ENCODE measurements around the gene PRKCZ. TPM values are rescaled to one million over a fixed set of nuclear protein-coding genes. Genes with fewer than 3 reads are reported as not detected.

The PRKCZ gene
- total and polyA plus RNA-seq, 2 experiments from 2014 or later, result 26.2 to 36.9 TPM

DNA sequence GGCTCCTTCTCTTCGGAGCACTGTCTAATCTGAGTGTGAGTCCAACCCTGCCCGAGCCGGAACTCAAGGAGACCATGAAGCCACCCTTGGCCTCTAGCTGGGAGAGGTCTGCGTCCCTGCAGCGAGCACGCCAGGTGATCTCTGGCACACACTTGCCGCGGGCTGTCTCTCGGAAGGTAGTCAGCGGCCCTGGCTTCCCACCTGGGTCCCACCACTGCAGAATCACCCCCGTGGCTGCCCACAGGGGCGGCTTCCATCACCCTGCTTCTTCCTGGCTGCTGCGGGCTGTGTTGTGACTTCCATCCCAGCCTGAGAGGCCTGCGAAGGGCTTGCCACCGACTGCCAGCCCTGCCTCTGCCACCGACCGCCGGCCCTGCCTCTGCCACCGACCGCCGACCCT lies 127.3 kb downstream of the PRKCZ start:
- Mint-ChIP-seq H3K27me3 (ENCODE audit: insufficient read depth, low read depth, poor library complexity) (peaks cover 19% of the 10 kb centered on the region), H3K27ac (no peak overlapping the region), H3K36me3 (ENCODE audit: low read depth) (peaks cover 24% of the 10 kb centered on the region), H3K4me3 (no peak overlapping the region), H3K9me3 (no peaks in the 10 kb centered on the region), H3K4me1 (peaks cover 4% of the 10 kb centered on the region)
- Histone ChIP-seq H3K27me3 (ENCODE audit: insufficient read depth) (no peaks in the 10 kb centered on the region), H3K4me2 (no peak overlapping the region), H4K20me1 (replicated peaks; ENCODE audit: insufficient read depth) (no peaks in the 10 kb centered on the region; the same call in 1 of the 2 replicates), H3K27ac (ENCODE audit: low read depth) (no peak overlapping the region), H3K79me2 (replicated peaks; ENCODE audit: insufficient read depth) (no peaks in the 10 kb centered on the region), H3K4me3 (no peak overlapping the region), H3K9me2 (ENCODE audit: insufficient read depth) (no peaks in the 10 kb centered on the region), H3K4me1 (ENCODE audit: insufficient read depth) (no peaks in the 10 kb centered on the region), H3F3A (replicated peaks; ENCODE audit: low read depth) (peaks cover 6% of the 10 kb centered on the region; the same call in 1 of the 2 replicates), H3K36me3 (ENCODE audit: insufficient read depth) (no peaks in the 10 kb centered on the region), H2AFZ (no peak overlapping the region)
- DNase-seq (ENCODE audit: low spot score) (no peak), ATAC-seq (no peak)
- TF ChIP-seq ZNF114 (CRISPR knock-in tag; IDR thresholded peaks at IDR 0.05) (no peak), CREB1 (CRISPR knock-in tag; IDR thresholded peaks at IDR 0.05; ENCODE audit: low read depth) (no peak), STAT1 (IDR thresholded peaks at IDR 0.05; ENCODE audit: unreplicated experiment) (no peak), ZNF331 (CRISPR knock-in tag; IDR thresholded peaks at IDR 0.05; ENCODE audit: low read depth) (no peak), NANOG (IDR thresholded peaks at IDR 0.05; ENCODE audit: borderline replicate concordance) (no peak), JUNB (IDR thresholded peaks at IDR 0.05; ENCODE audit: unreplicated experiment) (no peak), EZH2 (IDR thresholded peaks at IDR 0.05; ENCODE audit: low read depth, unreplicated experiment) (no peak), POLR2AphosphoS5 (IDR thresholded peaks at IDR 0.05; ENCODE audit: low read depth) (no peak), EZH2phosphoT487 (IDR thresholded peaks at IDR 0.05; ENCODE audit: unreplicated experiment) (no peak)
- TF ChIP-seq, protein P1, sequence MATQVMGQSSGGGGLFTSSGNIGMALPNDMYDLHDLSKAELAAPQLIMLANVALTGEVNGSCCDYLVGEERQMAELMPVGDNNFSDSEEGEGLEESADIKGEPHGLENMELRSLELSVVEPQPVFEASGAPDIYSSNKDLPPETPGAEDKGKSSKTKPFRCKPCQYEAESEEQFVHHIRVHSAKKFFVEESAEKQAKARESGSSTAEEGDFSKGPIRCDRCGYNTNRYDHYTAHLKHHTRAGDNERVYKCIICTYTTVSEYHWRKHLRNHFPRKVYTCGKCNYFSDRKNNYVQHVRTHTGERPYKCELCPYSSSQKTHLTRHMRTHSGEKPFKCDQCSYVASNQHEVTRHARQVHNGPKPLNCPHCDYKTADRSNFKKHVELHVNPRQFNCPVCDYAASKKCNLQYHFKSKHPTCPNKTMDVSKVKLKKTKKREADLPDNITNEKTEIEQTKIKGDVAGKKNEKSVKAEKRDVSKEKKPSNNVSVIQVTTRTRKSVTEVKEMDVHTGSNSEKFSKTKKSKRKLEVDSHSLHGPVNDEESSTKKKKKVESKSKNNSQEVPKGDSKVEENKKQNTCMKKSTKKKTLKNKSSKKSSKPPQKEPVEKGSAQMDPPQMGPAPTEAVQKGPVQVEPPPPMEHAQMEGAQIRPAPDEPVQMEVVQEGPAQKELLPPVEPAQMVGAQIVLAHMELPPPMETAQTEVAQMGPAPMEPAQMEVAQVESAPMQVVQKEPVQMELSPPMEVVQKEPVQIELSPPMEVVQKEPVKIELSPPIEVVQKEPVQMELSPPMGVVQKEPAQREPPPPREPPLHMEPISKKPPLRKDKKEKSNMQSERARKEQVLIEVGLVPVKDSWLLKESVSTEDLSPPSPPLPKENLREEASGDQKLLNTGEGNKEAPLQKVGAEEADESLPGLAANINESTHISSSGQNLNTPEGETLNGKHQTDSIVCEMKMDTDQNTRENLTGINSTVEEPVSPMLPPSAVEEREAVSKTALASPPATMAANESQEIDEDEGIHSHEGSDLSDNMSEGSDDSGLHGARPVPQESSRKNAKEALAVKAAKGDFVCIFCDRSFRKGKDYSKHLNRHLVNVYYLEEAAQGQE (IDR thresholded peaks at IDR 0.05; ENCODE audit: unreplicated experiment), result no peak
- TF ChIP-seq, protein P2, sequence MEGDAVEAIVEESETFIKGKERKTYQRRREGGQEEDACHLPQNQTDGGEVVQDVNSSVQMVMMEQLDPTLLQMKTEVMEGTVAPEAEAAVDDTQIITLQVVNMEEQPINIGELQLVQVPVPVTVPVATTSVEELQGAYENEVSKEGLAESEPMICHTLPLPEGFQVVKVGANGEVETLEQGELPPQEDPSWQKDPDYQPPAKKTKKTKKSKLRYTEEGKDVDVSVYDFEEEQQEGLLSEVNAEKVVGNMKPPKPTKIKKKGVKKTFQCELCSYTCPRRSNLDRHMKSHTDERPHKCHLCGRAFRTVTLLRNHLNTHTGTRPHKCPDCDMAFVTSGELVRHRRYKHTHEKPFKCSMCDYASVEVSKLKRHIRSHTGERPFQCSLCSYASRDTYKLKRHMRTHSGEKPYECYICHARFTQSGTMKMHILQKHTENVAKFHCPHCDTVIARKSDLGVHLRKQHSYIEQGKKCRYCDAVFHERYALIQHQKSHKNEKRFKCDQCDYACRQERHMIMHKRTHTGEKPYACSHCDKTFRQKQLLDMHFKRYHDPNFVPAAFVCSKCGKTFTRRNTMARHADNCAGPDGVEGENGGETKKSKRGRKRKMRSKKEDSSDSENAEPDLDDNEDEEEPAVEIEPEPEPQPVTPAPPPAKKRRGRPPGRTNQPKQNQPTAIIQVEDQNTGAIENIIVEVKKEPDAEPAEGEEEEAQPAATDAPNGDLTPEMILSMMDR (conservative IDR thresholded peaks at IDR 0.05; ENCODE audit: low read depth in 2 of 2), result no peak
- TF ChIP-seq, protein P3, sequence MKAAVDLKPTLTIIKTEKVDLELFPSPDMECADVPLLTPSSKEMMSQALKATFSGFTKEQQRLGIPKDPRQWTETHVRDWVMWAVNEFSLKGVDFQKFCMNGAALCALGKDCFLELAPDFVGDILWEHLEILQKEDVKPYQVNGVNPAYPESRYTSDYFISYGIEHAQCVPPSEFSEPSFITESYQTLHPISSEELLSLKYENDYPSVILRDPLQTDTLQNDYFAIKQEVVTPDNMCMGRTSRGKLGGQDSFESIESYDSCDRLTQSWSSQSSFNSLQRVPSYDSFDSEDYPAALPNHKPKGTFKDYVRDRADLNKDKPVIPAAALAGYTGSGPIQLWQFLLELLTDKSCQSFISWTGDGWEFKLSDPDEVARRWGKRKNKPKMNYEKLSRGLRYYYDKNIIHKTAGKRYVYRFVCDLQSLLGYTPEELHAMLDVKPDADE (IDR thresholded peaks at IDR 0.05), result no peak
- TF ChIP-seq, protein P4, sequence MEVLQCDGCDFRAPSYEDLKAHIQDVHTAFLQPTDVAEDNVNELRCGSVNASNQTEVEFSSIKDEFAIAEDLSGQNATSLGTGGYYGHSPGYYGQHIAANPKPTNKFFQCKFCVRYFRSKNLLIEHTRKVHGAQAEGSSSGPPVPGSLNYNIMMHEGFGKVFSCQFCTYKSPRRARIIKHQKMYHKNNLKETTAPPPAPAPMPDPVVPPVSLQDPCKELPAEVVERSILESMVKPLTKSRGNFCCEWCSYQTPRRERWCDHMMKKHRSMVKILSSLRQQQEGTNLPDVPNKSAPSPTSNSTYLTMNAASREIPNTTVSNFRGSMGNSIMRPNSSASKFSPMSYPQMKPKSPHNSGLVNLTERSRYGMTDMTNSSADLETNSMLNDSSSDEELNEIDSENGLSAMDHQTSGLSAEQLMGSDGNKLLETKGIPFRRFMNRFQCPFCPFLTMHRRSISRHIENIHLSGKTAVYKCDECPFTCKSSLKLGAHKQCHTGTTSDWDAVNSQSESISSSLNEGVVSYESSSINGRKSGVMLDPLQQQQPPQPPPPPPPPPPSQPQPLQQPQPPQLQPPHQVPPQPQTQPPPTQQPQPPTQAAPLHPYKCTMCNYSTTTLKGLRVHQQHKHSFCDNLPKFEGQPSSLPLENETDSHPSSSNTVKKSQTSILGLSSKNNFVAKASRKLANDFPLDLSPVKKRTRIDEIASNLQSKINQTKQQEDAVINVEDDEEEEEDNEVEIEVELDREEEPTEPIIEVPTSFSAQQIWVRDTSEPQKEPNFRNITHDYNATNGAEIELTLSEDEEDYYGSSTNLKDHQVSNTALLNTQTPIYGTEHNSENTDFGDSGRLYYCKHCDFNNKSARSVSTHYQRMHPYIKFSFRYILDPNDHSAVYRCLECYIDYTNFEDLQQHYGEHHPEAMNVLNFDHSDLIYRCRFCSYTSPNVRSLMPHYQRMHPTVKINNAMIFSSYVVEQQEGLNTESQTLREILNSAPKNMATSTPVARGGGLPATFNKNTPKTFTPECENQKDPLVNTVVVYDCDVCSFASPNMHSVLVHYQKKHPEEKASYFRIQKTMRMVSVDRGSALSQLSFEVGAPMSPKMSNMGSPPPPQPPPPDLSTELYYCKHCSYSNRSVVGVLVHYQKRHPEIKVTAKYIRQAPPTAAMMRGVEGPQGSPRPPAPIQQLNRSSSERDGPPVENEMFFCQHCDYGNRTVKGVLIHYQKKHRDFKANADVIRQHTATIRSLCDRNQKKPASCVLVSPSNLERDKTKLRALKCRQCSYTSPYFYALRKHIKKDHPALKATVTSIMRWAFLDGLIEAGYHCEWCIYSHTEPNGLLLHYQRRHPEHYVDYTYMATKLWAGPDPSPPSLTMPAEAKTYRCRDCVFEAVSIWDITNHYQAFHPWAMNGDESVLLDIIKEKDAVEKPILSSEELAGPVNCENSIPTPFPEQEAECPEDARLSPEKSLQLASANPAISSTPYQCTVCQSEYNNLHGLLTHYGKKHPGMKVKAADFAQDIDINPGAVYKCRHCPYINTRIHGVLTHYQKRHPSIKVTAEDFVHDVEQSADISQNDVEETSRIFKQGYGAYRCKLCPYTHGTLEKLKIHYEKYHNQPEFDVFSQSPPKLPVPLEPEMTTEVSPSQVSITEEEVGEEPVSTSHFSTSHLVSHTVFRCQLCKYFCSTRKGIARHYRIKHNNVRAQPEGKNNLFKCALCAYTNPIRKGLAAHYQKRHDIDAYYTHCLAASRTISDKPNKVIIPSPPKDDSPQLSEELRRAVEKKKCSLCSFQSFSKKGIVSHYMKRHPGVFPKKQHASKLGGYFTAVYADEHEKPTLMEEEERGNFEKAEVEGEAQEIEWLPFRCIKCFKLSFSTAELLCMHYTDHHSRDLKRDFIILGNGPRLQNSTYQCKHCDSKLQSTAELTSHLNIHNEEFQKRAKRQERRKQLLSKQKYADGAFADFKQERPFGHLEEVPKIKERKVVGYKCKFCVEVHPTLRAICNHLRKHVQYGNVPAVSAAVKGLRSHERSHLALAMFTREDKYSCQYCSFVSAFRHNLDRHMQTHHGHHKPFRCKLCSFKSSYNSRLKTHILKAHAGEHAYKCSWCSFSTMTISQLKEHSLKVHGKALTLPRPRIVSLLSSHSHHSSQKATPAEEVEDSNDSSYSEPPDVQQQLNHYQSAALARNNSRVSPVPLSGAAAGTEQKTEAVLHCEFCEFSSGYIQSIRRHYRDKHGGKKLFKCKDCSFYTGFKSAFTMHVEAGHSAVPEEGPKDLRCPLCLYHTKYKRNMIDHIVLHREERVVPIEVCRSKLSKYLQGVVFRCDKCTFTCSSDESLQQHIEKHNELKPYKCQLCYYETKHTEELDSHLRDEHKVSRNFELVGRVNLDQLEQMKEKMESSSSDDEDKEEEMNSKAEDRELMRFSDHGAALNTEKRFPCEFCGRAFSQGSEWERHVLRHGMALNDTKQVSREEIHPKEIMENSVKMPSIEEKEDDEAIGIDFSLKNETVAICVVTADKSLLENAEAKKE (CRISPR knock-in tag; IDR thresholded peaks at IDR 0.05), result no peak
